Endothelial cell of umbilical vein (primary cell): ENCODE measurements around the gene ICE2. TPM values are rescaled to one million over a fixed set of nuclear protein-coding genes. Genes with fewer than 3 reads are reported as not detected.
A peak's percentile ranks its signal among the peaks of the same experiment; 100 is the strongest.

ENCODE experiments used
- BruUV-seq: library from RNA; stranded (reverse); fragments of 400-500 nt; replicated peaks from 2 replicates; lab custom pipeline; 2021; lab: Mats Ljungman, UMichigan
- CTCF ChIA-PET: fragments of 300-600, 350-600 bp; sonication (Branson Sonifier 250); formaldehyde crosslinking; loops from one replicate; lab custom pipeline; 2021; ENCODE audit warnings: antibody characterized with exemption, inconsistent platforms; lab: Charles Lee
- POLR2A ChIA-PET: fragments of 300-600, 350-600 bp; sonication (Branson Sonifier 250); formaldehyde crosslinking; loops from one replicate; lab custom pipeline; 2021; ENCODE audit warnings: antibody characterized with exemption, inconsistent platforms; lab: Charles Lee
- DNase-seq: peaks from one replicate; pipeline ENCODE4 v3.0.0-alpha.2; 2011; ENCODE audit warnings: low read depth, low spot score
- FAIRE-seq: peaks from 2 replicates; lab custom pipeline; 2011; peaks lifted over from hg19 to GRCh38; lab: Jason Lieb, UNC
- H2AFZ ChIP-seq: 2 replicates; pipeline ENCODE4 v1.6.0; 2012; ENCODE audit warnings: low read depth, low read length, control low read depth, inconsistent platforms
- H3K27ac ChIP-seq: 2 replicates; pipeline ENCODE4 v1.5.1; 2011; ENCODE audit warnings: low read depth, mild to moderate bottlenecking, control low read depth, low read length, moderate library complexity; ENCODE audit not compliant: insufficient read depth
- H3K27me3 ChIP-seq, 2 experiments: 2 replicates each; pipeline versions ENCODE4 v1.6.0 to v1.6.1; 2011; ENCODE audit warnings: low read length in 2 of 2, mixed read lengths in 1 of 2; ENCODE audit not compliant: control insufficient read depth in 2 of 2, insufficient read depth in 2 of 2
- H3K36me3 ChIP-seq, 2 experiments: 2 replicates in 1 of 2; 3 replicates in 1 of 2; pipeline ENCODE4 v1.5.1; 2011; ENCODE audit warnings: low read length in 2 of 2, mild to moderate bottlenecking in 1 of 2, moderate library complexity in 1 of 2; ENCODE audit not compliant: control insufficient read depth in 2 of 2, insufficient read depth in 2 of 2; ENCODE audit errors: extremely low read depth in 1 of 2
- H3K4me1 ChIP-seq: 3 replicates; pipeline ENCODE4 v1.5.1; 2011; ENCODE audit warnings: mild to moderate bottlenecking, low read length; ENCODE audit not compliant: control insufficient read depth, insufficient read depth; ENCODE audit errors: extremely low read depth
- H3K4me2 ChIP-seq: 2 replicates; pipeline ENCODE4 v1.6.1; 2011; ENCODE audit warnings: low read length, control low read depth, mixed read lengths; ENCODE audit not compliant: insufficient read depth
- H3K4me3 ChIP-seq, 3 experiments: fragments of 200-600 bp in 1 of 3; sonication (generic), shearing (Covaris generic) in 1 of 3; replicated peaks in 1 of 3; 2 replicates each; pipeline ENCODE4 v1.5.1; 2011 to 2016; ENCODE audit warnings: control low read depth in 3 of 3, low read length in 3 of 3, mild to moderate bottlenecking in 2 of 3, inconsistent platforms in 1 of 3, low read depth in 1 of 3, moderate library complexity in 1 of 3; ENCODE audit not compliant: insufficient read depth in 1 of 3
- H3K79me2 ChIP-seq: 2 replicates; pipeline ENCODE4 v1.6.0; 2012; ENCODE audit warnings: low read length, inconsistent platforms; ENCODE audit not compliant: control insufficient read depth, insufficient read depth
- H3K9ac ChIP-seq: replicated peaks from 2 replicates; pipeline ENCODE3; 2011; ENCODE audit warnings: low read length, control low read depth; ENCODE audit not compliant: insufficient read depth; ENCODE audit errors: extremely low read depth
- H3K9me1 ChIP-seq: replicated peaks from 3 replicates; pipeline ENCODE4 v1.6.0; 2011; ENCODE audit warnings: mild to moderate bottlenecking, low read length; ENCODE audit not compliant: control insufficient read depth, insufficient read depth; ENCODE audit errors: extremely low read depth
- H3K9me3 ChIP-seq: replicated peaks from 2 replicates; pipeline ENCODE4 v1.5.1; 2012; ENCODE audit warnings: low read length, inconsistent platforms; ENCODE audit not compliant: control insufficient read depth, insufficient read depth
- H4K20me1 ChIP-seq: replicated peaks from 2 replicates; pipeline ENCODE3; 2011; ENCODE audit warnings: mild to moderate bottlenecking, low read length; ENCODE audit not compliant: control insufficient read depth, insufficient read depth; ENCODE audit errors: extremely low read depth
- EZH2 ChIP-seq: IDR thresholded peaks from 2 replicates; pipeline ENCODE4 v1.6.1; 2012; ENCODE audit warnings: borderline replicate concordance, low read depth, mild to moderate bottlenecking, moderate library complexity, low read length, inconsistent platforms; ENCODE audit not compliant: severe bottlenecking
- FOS ChIP-seq: IDR thresholded peaks from 2 replicates; pipeline ENCODE4 v1.6.1; 2011; ENCODE audit warnings: mild to moderate bottlenecking, low read length, moderate library complexity, borderline replicate concordance; ENCODE audit not compliant: insufficient read depth
- GATA2 ChIP-seq: IDR thresholded peaks from 2 replicates; pipeline ENCODE4 v1.7.0; 2011; ENCODE audit warnings: low read depth, mild to moderate bottlenecking, moderate library complexity, mixed read lengths, low read length; ENCODE audit not compliant: insufficient read length, insufficient read depth
- JUN ChIP-seq: IDR thresholded peaks from 2 replicates; pipeline ENCODE4 v1.6.1; 2011; ENCODE audit warnings: borderline replicate concordance, low read depth; ENCODE audit not compliant: insufficient read length, insufficient read depth
- POLR2A ChIP-seq: IDR thresholded peaks from 2 replicates; pipeline ENCODE4 v1.6.1; 2012; ENCODE audit warnings: low read depth, mild to moderate bottlenecking, control low read depth, low read length
- POLR2AphosphoS5 ChIP-seq: IDR thresholded peaks from 2 replicates; pipeline ENCODE4 v1.6.1; 2012; ENCODE audit warnings: low read depth, mild to moderate bottlenecking, control low read depth, low read length, moderate library complexity; ENCODE audit not compliant: insufficient read depth
- dilution Hi-C: fragments of 300-500 bp; cut with MboI; formaldehyde crosslinking; loops from one replicate; pipeline ENCODE4 v1.15.0; 2019; ENCODE audit warnings: low sequenced_read_pairs; ENCODE audit not compliant: extremely low pct_ligation_motif_present
- intact Hi-C: fragments of 100-400 bp; cut with micrococcal nuclease; formaldehyde crosslinking; loops from one replicate; pipeline ENCODE4 v1.10.0; 2022
- polyA plus RNA-seq, 4 experiments: library from polyadenylated mRNA; depleted of rRNA in 3 of 4; stranded (reverse) in 3 of 4; unstranded in 1 of 4; fragments of >200 nt; gene quantifications; 2 replicates each; pipeline versions ENCODE4 v1.2.1 to v1.2.3, GENCODE V29; 2011 to 2012; ENCODE audit warnings: missing spikeins in 1 of 4
- total RNA-seq: library from RNA; stranded (reverse); gene quantifications from 2 replicates; pipeline ENCODE4 v1.2.3, GENCODE V29; 2021

Gene ICE2
- total and polyA plus RNA-seq, 2 donors (not counting 3 experiments of a cell fraction or from before 2014, with no cell fraction given): 22.1 to 57.0 TPM

- peak overlapping the region; percentile 19 for H3K4me2 ChIP-seq
- intact Hi-C loops (no loop called here), dilution Hi-C loops (no loop called here)
- peak overlapping the region; percentile 46 for H3K27ac ChIP-seq
- peaks cover 83% of the 10 kb centered on the region for H3K4me1 ChIP-seq
- no peak overlapping the region for H3K9ac ChIP-seq
- CTCF ChIA-PET: interaction anchor here (0.6 to 2.3 kb wide), 5 partner anchors 9 to 63 kb away, joined by 3 to 10 read pairs (median 3); no protein-coding TSS in a partner anchor
- H4K20me1 ChIP-seq: peaks cover 14% of the 10 kb centered on the region
- FAIRE-seq (no peak), DNase-seq (no peak)
- H3K4me3 ChIP-seq: no peak overlapping the region
- BruUV-seq: no TSS peak
- no peaks in the 10 kb centered on the region for H3K9me3 ChIP-seq
- peak; percentile 2 for TF ChIP-seq POLR2AphosphoS5
- TF ChIP-seq EZH2: no peak
- TF ChIP-seq FOS: peak; percentile 34
- no peak for TF ChIP-seq GATA2
- TF ChIP-seq POLR2A: peak; percentile 31
- H3K79me2 ChIP-seq: peaks cover 94% of the 10 kb centered on the region
- POLR2A ChIA-PET: interaction anchor here (0.6 to 1.0 kb wide), 3 partner anchors 9 to 264 kb away, joined by 3 to 8 read pairs (median 3); no protein-coding TSS in a partner anchor
- no peak overlapping the region for H2AFZ ChIP-seq
- H3K27me3 ChIP-seq: no peaks in the 10 kb centered on the region
- peaks cover 34 to 54% of the 10 kb centered on the region in 2 experiments for H3K36me3 ChIP-seq
- no peaks in the 10 kb centered on the region for H3K9me1 ChIP-seq
Observed at GRCh38 chr15:60381148-60381788, 97.7 kb downstream of the ICE2 start.

- Histone ChIP-seq H2AFZ (no peak overlapping the region), H3K27ac (peak overlapping the region; percentile 38), H3K9ac (no peak overlapping the region), H3K9me3 (no peaks in the 10 kb centered on the region), H3K79me2 (peaks cover 87% of the 10 kb centered on the region), H3K36me3 (peaks cover 38 to 53% of the 10 kb centered on the region in 2 experiments), H3K9me1 (no peaks in the 10 kb centered on the region), H3K4me2 (no peak overlapping the region), H3K4me3 (no peak overlapping the region), H4K20me1 (peaks cover 11% of the 10 kb centered on the region), H3K27me3 (no peaks in the 10 kb centered on the region), H3K4me1 (peaks cover 84% of the 10 kb centered on the region)
- dilution Hi-C loops: no loop called here
- CTCF ChIA-PET: interaction anchor here (1.4 kb wide), 1 partner anchor 9 kb away, joined by 3 read pairs; no protein-coding TSS in a partner anchor
- no peak for DNase-seq
- no TSS peak for BruUV-seq
- TF ChIP-seq POLR2A (peak; percentile 59), JUN (no peak), POLR2AphosphoS5 (peak; percentile 24)
- no peak for FAIRE-seq
- POLR2A ChIA-PET: no interaction called here
- intact Hi-C loops: no loop called here
Observed at GRCh38 chr15:60379525-60380274, 99.2 kb downstream of the ICE2 start.
